Glutamatergic neuron (in vitro differentiated cells): ENCODE results near the gene RHCG. TPM values are rescaled to one million over a fixed set of nuclear protein-coding genes. Genes with fewer than 3 reads are reported as not detected.

Experiments used
- DNase-seq: peaks from one replicate; pipeline ENCODE4 v3.0.0; 2022
- H3K27ac Mint-ChIP-seq: one replicate; pipeline ENCODE4 v1.8.0; 2020; ENCODE audit warnings: mild to moderate bottlenecking, mixed read lengths, inconsistent platforms; ENCODE audit not compliant: unreplicated experiment
- H3K27me3 Mint-ChIP-seq: one replicate; pipeline ENCODE4 v1.8.0; 2020; ENCODE audit warnings: mild to moderate bottlenecking, moderate library complexity, mixed read lengths, inconsistent platforms; ENCODE audit not compliant: unreplicated experiment
- H3K36me3 Mint-ChIP-seq: one replicate; pipeline ENCODE4 v1.8.0; 2020; ENCODE audit warnings: mild to moderate bottlenecking, mixed read lengths, inconsistent platforms; ENCODE audit not compliant: unreplicated experiment
- H3K4me1 Mint-ChIP-seq: one replicate; pipeline ENCODE4 v1.8.0; 2020; ENCODE audit warnings: mild to moderate bottlenecking, low read depth, mixed read lengths, inconsistent platforms; ENCODE audit not compliant: unreplicated experiment
- H3K4me3 Mint-ChIP-seq: one replicate; pipeline ENCODE4 v1.8.0; 2020; ENCODE audit warnings: mild to moderate bottlenecking, mixed read lengths, inconsistent platforms; ENCODE audit not compliant: unreplicated experiment
- H3K9me3 Mint-ChIP-seq: one replicate; pipeline ENCODE4 v1.8.0; 2020; ENCODE audit warnings: mild to moderate bottlenecking, moderate library complexity, mixed read lengths, inconsistent platforms; ENCODE audit not compliant: unreplicated experiment
- long read RNA-seq: library from polyadenylated mRNA; unstranded; transcript quantifications from one replicate; pipeline ENCODE4 v2.0.0, GENCODE V29; 2020; ENCODE audit not compliant: unreplicated experiment
- total RNA-seq: library from RNA; stranded (reverse); fragmentation: NEBNext Ultra II Directional; extraction: Animal tissue kit (Norgen Biotek cat#: 25700); gene quantifications from one replicate; pipeline ENCODE4 v1.2.1, GENCODE V29; 2021; ENCODE audit not compliant: unreplicated experiment
- TF ChIP-seq, protein P1 (sequence below): fragments of 200-600 bp; sonication (generic); IDR thresholded peaks from one replicate; pipeline ENCODE4 v1.5.0; 2021; ENCODE audit not compliant: partially characterized antibody, unreplicated experiment

RHCG gene
- not detected for total RNA-seq
- long read RNA-seq = 0 reads

DNA sequence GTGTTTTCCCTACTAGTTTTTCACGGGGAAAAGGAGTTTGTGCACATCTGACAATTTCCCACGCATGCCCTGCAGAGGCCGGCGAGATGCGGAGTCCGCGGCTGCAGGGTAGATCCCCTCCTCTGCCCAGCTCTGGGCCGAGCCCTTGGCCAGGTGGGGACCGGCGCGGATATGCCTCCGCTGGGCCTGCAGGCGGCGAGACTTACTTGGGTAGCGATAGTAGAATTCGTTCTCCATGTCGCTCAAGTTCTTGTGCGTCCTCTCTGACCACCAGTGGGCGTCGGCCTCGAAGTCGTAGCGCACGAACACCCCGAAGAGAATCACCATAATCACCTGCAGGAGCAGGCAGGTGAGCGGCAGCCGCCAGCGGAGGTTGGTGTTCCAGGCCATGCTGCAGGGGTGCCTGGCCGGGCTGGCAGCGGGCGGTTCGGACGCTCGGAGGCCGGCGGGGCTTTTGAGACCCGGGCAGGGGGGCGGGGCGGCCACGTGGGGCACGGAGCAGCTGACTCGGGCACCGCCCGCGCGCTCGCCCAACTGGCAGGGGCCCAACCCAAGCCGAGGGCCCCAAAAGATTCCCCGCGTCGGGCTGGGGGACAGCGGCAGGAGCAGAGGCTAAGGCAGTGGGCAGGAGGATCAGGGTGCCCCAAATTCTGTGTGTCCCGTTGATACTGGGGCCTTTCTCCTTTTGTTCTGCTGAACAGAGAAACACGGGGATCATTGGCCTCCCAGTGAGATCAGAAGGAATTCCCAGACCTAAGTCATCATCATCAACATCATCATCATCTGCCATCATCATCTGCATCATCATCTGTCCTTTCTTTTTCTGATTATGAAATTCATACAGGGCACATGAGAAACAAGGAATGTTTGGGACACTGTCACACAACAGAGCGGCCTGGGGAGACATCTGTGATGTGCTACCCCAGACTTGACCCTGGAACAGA is at the start of gene RHCG:
Gene RHCG (minus strand): TSS at position 429 of the 944 bp plus-strand sequence. CDS start 39 bp downstream, at position 390.
- no peak within 1 kb of the TSS for H3K27ac Mint-ChIP-seq
- peak; percentile 59 for DNase-seq
- H3K9me3 Mint-ChIP-seq = peaks cover 1% of the 10 kb centered on the region
- no peaks in the 10 kb centered on the region for H3K4me1 Mint-ChIP-seq
- TF ChIP-seq, protein P1, sequence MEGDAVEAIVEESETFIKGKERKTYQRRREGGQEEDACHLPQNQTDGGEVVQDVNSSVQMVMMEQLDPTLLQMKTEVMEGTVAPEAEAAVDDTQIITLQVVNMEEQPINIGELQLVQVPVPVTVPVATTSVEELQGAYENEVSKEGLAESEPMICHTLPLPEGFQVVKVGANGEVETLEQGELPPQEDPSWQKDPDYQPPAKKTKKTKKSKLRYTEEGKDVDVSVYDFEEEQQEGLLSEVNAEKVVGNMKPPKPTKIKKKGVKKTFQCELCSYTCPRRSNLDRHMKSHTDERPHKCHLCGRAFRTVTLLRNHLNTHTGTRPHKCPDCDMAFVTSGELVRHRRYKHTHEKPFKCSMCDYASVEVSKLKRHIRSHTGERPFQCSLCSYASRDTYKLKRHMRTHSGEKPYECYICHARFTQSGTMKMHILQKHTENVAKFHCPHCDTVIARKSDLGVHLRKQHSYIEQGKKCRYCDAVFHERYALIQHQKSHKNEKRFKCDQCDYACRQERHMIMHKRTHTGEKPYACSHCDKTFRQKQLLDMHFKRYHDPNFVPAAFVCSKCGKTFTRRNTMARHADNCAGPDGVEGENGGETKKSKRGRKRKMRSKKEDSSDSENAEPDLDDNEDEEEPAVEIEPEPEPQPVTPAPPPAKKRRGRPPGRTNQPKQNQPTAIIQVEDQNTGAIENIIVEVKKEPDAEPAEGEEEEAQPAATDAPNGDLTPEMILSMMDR = peak; percentile 43
- peaks cover 4% of the 10 kb centered on the region for H3K27me3 Mint-ChIP-seq
- H3K4me3 Mint-ChIP-seq = peak within 1 kb of the TSS; percentile 77
- H3K36me3 Mint-ChIP-seq = no peaks in the 10 kb centered on the region

DNA sequence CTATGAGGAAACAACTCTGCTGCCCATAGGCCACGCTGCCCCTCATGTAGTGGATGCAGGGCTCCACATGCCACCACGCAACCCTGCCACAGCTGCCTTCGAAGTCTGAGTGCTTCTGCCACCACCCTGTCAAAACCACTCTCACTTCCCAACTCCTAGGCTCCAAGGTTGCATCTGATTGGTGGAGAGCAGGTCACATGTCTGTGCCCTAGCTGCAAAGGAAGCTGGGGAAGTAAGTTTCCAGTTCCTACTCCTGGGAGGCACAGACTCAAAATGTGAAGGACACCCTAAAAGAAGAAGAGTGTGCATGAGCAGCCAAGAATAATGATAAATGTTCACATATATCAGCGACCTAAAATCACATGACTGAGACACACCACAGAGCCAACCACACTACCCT is 47.0 kb upstream of the RHCG start:
- TF ChIP-seq, protein P1 = no peak
- Mint-ChIP-seq H3K9me3 (no peaks in the 10 kb centered on the region), H3K27me3 (peaks cover 3% of the 10 kb centered on the region), H3K36me3 (peaks cover 3% of the 10 kb centered on the region), H3K4me3 (no peak overlapping the region), H3K4me1 (no peaks in the 10 kb centered on the region), H3K27ac (no peak overlapping the region)
- no peak for DNase-seq

DNA sequence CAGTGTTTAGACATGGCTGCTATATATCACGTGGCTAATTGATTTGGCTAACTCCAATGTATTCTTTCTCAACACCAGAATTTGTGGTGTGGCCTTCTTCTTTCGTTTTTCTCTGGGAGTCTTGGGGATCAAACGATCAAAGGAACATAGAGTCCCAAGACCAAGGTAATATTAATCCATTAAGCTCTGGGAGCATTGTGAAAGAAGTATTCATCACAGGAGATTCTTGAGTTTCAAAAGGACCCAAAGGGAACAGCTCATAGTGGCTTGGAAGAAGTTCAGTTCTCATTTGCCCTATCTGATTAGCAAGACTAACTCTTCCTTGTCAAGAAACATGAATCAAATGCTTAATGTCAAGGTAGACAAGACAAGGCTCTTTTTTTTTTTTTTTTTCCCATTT is 46.0 kb upstream of the RHCG start:
- DNase-seq = no peak
- H3K4me1 Mint-ChIP-seq = no peaks in the 10 kb centered on the region
- no peak overlapping the region for H3K27ac Mint-ChIP-seq
- no peak overlapping the region for H3K4me3 Mint-ChIP-seq
- H3K9me3 Mint-ChIP-seq = peaks cover 3% of the 10 kb centered on the region
- peaks cover 7% of the 10 kb centered on the region for H3K36me3 Mint-ChIP-seq
- H3K27me3 Mint-ChIP-seq = peaks cover 5% of the 10 kb centered on the region
- TF ChIP-seq, protein P1 = no peak

DNA sequence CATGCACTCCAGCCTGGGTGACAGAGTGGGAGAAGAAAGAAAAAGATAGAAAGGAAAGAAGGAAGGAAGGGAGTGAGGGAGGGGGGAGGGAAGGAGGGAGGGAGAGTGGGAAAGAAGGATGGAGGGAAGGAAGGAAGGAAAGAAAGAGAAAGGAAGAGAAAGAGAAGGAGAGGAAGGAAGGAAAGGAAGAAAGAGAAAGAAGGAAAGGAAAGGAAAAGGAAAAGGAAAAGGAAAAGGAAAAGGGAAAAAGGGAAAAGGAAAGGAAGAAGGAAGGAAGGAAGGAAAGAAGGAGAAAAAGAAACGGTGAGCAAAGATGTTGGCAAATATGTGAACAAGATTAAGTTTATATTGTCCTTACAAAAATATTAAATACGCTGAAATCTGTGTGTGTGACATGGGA is 42.6 kb upstream of the RHCG start:
- TF ChIP-seq, protein P1 = no peak
- Mint-ChIP-seq H3K4me3 (no peak overlapping the region), H3K36me3 (peaks cover 7% of the 10 kb centered on the region), H3K9me3 (peaks cover 5% of the 10 kb centered on the region), H3K27ac (no peak overlapping the region), H3K4me1 (no peaks in the 10 kb centered on the region), H3K27me3 (peaks cover 6% of the 10 kb centered on the region)
- DNase-seq = no peak
